GM23338 (cell line): ENCODE data around the gene POU4F3. TPM values are rescaled to one million over a fixed set of nuclear protein-coding genes. Genes with fewer than 3 reads are reported as not detected.
"Not testable (repeated sequence)": the region's sequence is repeated elsewhere in the genome, so short reads cannot be mapped to it uniquely, and the experiment has no call there.

ENCODE experiments used
- ATAC-seq: fragments of 200-7000 bp; cut with Tn5 transposase; 3 replicates; pipeline ENCODE4 v1.9.1; 2020
- DNase-seq: peaks from one replicate; pipeline ENCODE4 v3.0.0-alpha.2; 2015; ENCODE audit warnings: low spot score
- H2AFZ ChIP-seq: fragments of 200-600 bp; sonication (generic); 2 replicates; pipeline ENCODE4 v1.8.0; 2016; ENCODE audit warnings: antibody characterized with exemption, mild to moderate bottlenecking, moderate library complexity
- H3F3A ChIP-seq: fragments of 200-600 bp; sonication (generic); replicated peaks from 2 replicates; pipeline ENCODE4 v1.8.0; 2017; ENCODE audit warnings: antibody characterized with exemption, mixed run types, low read depth
- H3K27ac ChIP-seq: fragments of 200-600 bp; sonication (generic); 2 replicates; pipeline ENCODE4 v1.6.1; 2016; ENCODE audit warnings: low read depth
- H3K27me3 ChIP-seq: fragments of 200-600 bp; sonication (generic); 2 replicates; pipeline ENCODE4 v1.8.0; 2016; ENCODE audit warnings: mild to moderate bottlenecking, mixed run types, moderate library complexity; ENCODE audit not compliant: insufficient read depth
- H3K36me3 ChIP-seq: fragments of 200-600 bp; sonication (generic); 2 replicates; pipeline ENCODE4 v1.8.0; 2016; ENCODE audit warnings: mild to moderate bottlenecking; ENCODE audit not compliant: insufficient read depth
- H3K4me1 ChIP-seq: fragments of 200-600 bp; sonication (generic); 2 replicates; pipeline ENCODE4 v1.8.0; 2016; ENCODE audit warnings: mild to moderate bottlenecking, moderate library complexity; ENCODE audit not compliant: insufficient read depth
- H3K4me2 ChIP-seq: fragments of 200-600 bp; sonication (generic); 2 replicates; pipeline ENCODE4 v1.7.1; 2017; ENCODE audit warnings: mixed run types
- H3K4me3 ChIP-seq: fragments of 200-600 bp; sonication (generic); 2 replicates; pipeline ENCODE4 v1.6.1; 2016; ENCODE audit warnings: mixed run types
- H3K79me2 ChIP-seq: fragments of 200-600 bp; sonication (generic); replicated peaks from 2 replicates; pipeline ENCODE4 v1.8.0; 2017; ENCODE audit warnings: mild to moderate bottlenecking; ENCODE audit not compliant: insufficient read depth
- H3K9me2 ChIP-seq: fragments of 200-600 bp; sonication (generic); 2 replicates; pipeline ENCODE4 v1.8.0; 2017; ENCODE audit not compliant: insufficient read depth
- H4K20me1 ChIP-seq: fragments of 200-600 bp; sonication (generic); replicated peaks from 2 replicates; pipeline ENCODE4 v1.8.0; 2017; ENCODE audit warnings: mild to moderate bottlenecking; ENCODE audit not compliant: insufficient read depth
- H3K27ac Mint-ChIP-seq: 2 replicates; pipeline ENCODE4 v1.8.0; 2020; ENCODE audit warnings: inconsistent platforms, mild to moderate bottlenecking, moderate library complexity, mixed read lengths
- H3K27me3 Mint-ChIP-seq: 3 replicates; pipeline ENCODE4 v1.8.0; 2022; ENCODE audit warnings: low read depth, mild to moderate bottlenecking, moderate library complexity, mixed read lengths, inconsistent platforms; ENCODE audit not compliant: insufficient read depth, poor library complexity
- H3K36me3 Mint-ChIP-seq: 3 replicates; pipeline ENCODE4 v1.8.0; 2021; ENCODE audit warnings: low read depth, mild to moderate bottlenecking, inconsistent platforms, moderate library complexity, mixed read lengths
- H3K4me1 Mint-ChIP-seq: 3 replicates; pipeline ENCODE4 v1.8.0; 2020; ENCODE audit warnings: mild to moderate bottlenecking, inconsistent platforms, mixed read lengths
- H3K4me3 Mint-ChIP-seq: 3 replicates; pipeline ENCODE4 v1.8.0; 2021; ENCODE audit warnings: moderate library complexity, mild to moderate bottlenecking, inconsistent platforms, mixed read lengths
- H3K9me3 Mint-ChIP-seq: 3 replicates; pipeline ENCODE4 v1.8.0; 2020; ENCODE audit warnings: moderate library complexity, mild to moderate bottlenecking, inconsistent platforms, mixed read lengths
- CREB1 ChIP-seq: fragments of 250-450 bp; sonication (Bioruptor Pico); IDR thresholded peaks from 2 replicates; pipeline ENCODE4 v1.5.0; 2020; ENCODE audit warnings: low read depth, mild to moderate bottlenecking, moderate library complexity
- EZH2 ChIP-seq: fragments of 200-600 bp; sonication (generic); IDR thresholded peaks from one replicate; pipeline ENCODE4 v1.8.0; 2017; ENCODE audit warnings: antibody characterized with exemption, mild to moderate bottlenecking, low read depth; ENCODE audit not compliant: unreplicated experiment
- JUNB ChIP-seq: IDR thresholded peaks from one replicate; pipeline ENCODE4 v1.6.1; 2016; ENCODE audit warnings: antibody characterized with exemption; ENCODE audit not compliant: unreplicated experiment
- NANOG ChIP-seq: IDR thresholded peaks from 2 replicates; pipeline ENCODE4 v1.6.1; 2016; ENCODE audit warnings: antibody characterized with exemption, borderline replicate concordance
- POLR2AphosphoS5 ChIP-seq: IDR thresholded peaks from 2 replicates; pipeline ENCODE4 v1.6.1; 2016; ENCODE audit warnings: antibody characterized with exemption, low read depth
- REST ChIP-seq: IDR thresholded peaks from one replicate; pipeline ENCODE4 v1.6.1; 2018; ENCODE audit warnings: antibody characterized with exemption; ENCODE audit not compliant: unreplicated experiment
- STAT1 ChIP-seq: IDR thresholded peaks from one replicate; pipeline ENCODE4 v1.6.1; 2016; ENCODE audit warnings: antibody characterized with exemption; ENCODE audit not compliant: unreplicated experiment
- ZNF114 ChIP-seq: fragments of 250-450 bp; sonication (Bioruptor Pico); IDR thresholded peaks from 2 replicates; pipeline ENCODE4 v1.5.0; 2020; ENCODE audit warnings: mild to moderate bottlenecking, moderate library complexity
- ZNF331 ChIP-seq: fragments of 250-450 bp; sonication (Bioruptor Pico); IDR thresholded peaks from 2 replicates; pipeline ENCODE4 v1.5.0; 2020; ENCODE audit warnings: low read depth, mild to moderate bottlenecking, moderate library complexity
- polyA plus RNA-seq: library from polyadenylated mRNA; unstranded; fragments of >200 nt; fragmentation: Nextera tagmentation; extraction: Ambion mirVana; gene quantifications from 2 replicates; pipeline ENCODE4 v1.2.1, GENCODE V29; 2016
- total RNA-seq: library from RNA; depleted of rRNA; stranded (reverse); fragments of >200 nt; shearing (Covaris generic); gene quantifications from 2 replicates; pipeline ENCODE4 v1.2.3, GENCODE V29; 2014

Gene POU4F3
- total and polyA plus RNA-seq, 2 experiments from 2014 or later: 0.49 TPM; not detected in 1

GRCh38 chr5:146296245-146296644 is 42.4 kb upstream of the POU4F3 start:
- no peaks in the 10 kb centered on the region for H3F3A ChIP-seq
- no peaks in the 10 kb centered on the region for H3K36me3 Mint-ChIP-seq
- H3K4me1 ChIP-seq: no peaks in the 10 kb centered on the region
- H3K4me2 ChIP-seq: no peak overlapping the region
- no peak; the same call in 2 of the 3 replicates for ATAC-seq
- H2AFZ ChIP-seq: no peak overlapping the region
- H3K9me3 Mint-ChIP-seq: no peaks in the 10 kb centered on the region
- no peaks in the 10 kb centered on the region for H3K79me2 ChIP-seq
- H3K4me3 Mint-ChIP-seq: no peak overlapping the region
- H3K4me1 Mint-ChIP-seq: peaks cover 4% of the 10 kb centered on the region; the same call in 1 of the 3 replicates
- TF ChIP-seq ZNF331 (CRISPR knock-in tag) (no peak), JUNB (no peak)
- H3K27me3 Mint-ChIP-seq: no peaks in the 10 kb centered on the region
- no peak overlapping the region for H3K27ac ChIP-seq
- no peaks in the 10 kb centered on the region for H4K20me1 ChIP-seq
- no peak for DNase-seq
- H3K27ac Mint-ChIP-seq: no peak overlapping the region
- H3K9me2 ChIP-seq: no peaks in the 10 kb centered on the region
- no peaks in the 10 kb centered on the region for H3K36me3 ChIP-seq
- no peaks in the 10 kb centered on the region for H3K27me3 ChIP-seq
- no peak overlapping the region for H3K4me3 ChIP-seq

- not testable (repeated sequence) for H3K4me1 ChIP-seq, H3F3A ChIP-seq, H3K9me2 ChIP-seq, H3K4me1 Mint-ChIP-seq, H3K4me2 ChIP-seq, ATAC-seq, H2AFZ ChIP-seq, H3K27ac ChIP-seq, H3K36me3 Mint-ChIP-seq, DNase-seq, H3K79me2 ChIP-seq, H3K9me3 Mint-ChIP-seq, H3K27me3 Mint-ChIP-seq, H3K27ac Mint-ChIP-seq, H4K20me1 ChIP-seq, H3K4me3 Mint-ChIP-seq, H3K4me3 ChIP-seq, H3K27me3 ChIP-seq, H3K36me3 ChIP-seq
These were observed 39.7 kb upstream of the POU4F3 start for GRCh38 chr5:146298920-146299319.

- Histone ChIP-seq H3K4me2 (no peak overlapping the region), H3K36me3 (no peaks in the 10 kb centered on the region), H3K27me3 (no peaks in the 10 kb centered on the region), H3K4me1 (no peaks in the 10 kb centered on the region; the same call in 1 of the 2 replicates), H3K9me2 (no peaks in the 10 kb centered on the region), H3K4me3 (no peak overlapping the region), H4K20me1 (no peaks in the 10 kb centered on the region), H3F3A (no peaks in the 10 kb centered on the region), H3K79me2 (no peaks in the 10 kb centered on the region), H3K27ac (no peak overlapping the region), H2AFZ (no peak overlapping the region)
- Mint-ChIP-seq H3K36me3 (no peaks in the 10 kb centered on the region), H3K4me1 (peaks cover 7% of the 10 kb centered on the region), H3K4me3 (no peak overlapping the region), H3K27ac (no peak overlapping the region), H3K9me3 (no peaks in the 10 kb centered on the region), H3K27me3 (no peaks in the 10 kb centered on the region)
- no peak for DNase-seq
- TF ChIP-seq JUNB: no peak
- no peak for TF ChIP-seq STAT1
- TF ChIP-seq REST: no peak
- TF ChIP-seq CREB1 (CRISPR knock-in tag): no peak
- TF ChIP-seq POLR2AphosphoS5: no peak
- no peak for TF ChIP-seq ZNF114 (CRISPR knock-in tag)
- no peak for TF ChIP-seq NANOG
- no peak for TF ChIP-seq EZH2
- no peak for ATAC-seq
These were observed 37.0 kb upstream of the POU4F3 start for GRCh38 chr5:146301626-146302025.
